Heart right ventricle (tissue), 16 donors: ENCODE results near the gene PEAR1. TPM values are rescaled to one million over a fixed set of nuclear protein-coding genes. Genes with fewer than 3 reads are reported as not detected.

Experiments
- ATAC-seq, 8 donors: fragments of 200-7000 bp; cut with Tn5 transposase; one replicate each; pipeline ENCODE4 v1.9.1; 2020; ENCODE audit warnings: mild to moderate bottlenecking in 8 of 8, moderate library complexity in 8 of 8, moderate number of reproducible peaks in 1 of 8
- DNase-seq, 2 donors: peaks; one replicate each; pipeline ENCODE4 v3.0.0-alpha.2; 2020
- H3K27ac ChIP-seq, 10 donors: fragments of 200-600 bp; sonication (generic) in 2 of 10; one replicate each; pipeline versions ENCODE4 v1.5.0 to v1.8.0; 2020 to 2022; ENCODE audit warnings: mild to moderate bottlenecking in 3 of 10
- H3K27me3 ChIP-seq, 7 donors: fragments of 200-600 bp; one replicate each; pipeline ENCODE4 v1.8.0; 2021 to 2022; ENCODE audit warnings: mild to moderate bottlenecking in 2 of 7
- H3K36me3 ChIP-seq, 9 donors: fragments of 200-600 bp; sonication (generic) in 1 of 9; one replicate each; pipeline versions ENCODE4 v1.5.0 to v1.8.0; 2020 to 2022; ENCODE audit warnings: mild to moderate bottlenecking in 2 of 9
- H3K4me1 ChIP-seq, 9 donors: fragments of 200-600 bp; sonication (generic) in 1 of 9; one replicate each; pipeline versions ENCODE4 v1.5.0 to v1.8.0; 2020 to 2022; ENCODE audit warnings: mild to moderate bottlenecking in 4 of 9
- H3K4me3 ChIP-seq, 10 donors: fragments of 200-600 bp; sonication (generic) in 2 of 10; one replicate each; pipeline versions ENCODE4 v1.5.0 to v1.8.0; 2020 to 2022; ENCODE audit warnings: mild to moderate bottlenecking in 7 of 10, moderate library complexity in 2 of 10
- H3K9me3 ChIP-seq, 11 donors: fragments of 200-600 bp in 10 of 11; sonication (generic) in 2 of 11; one replicate each; pipeline versions ENCODE4 v1.5.0 to v1.8.0; 2013 to 2022; ENCODE audit warnings: mild to moderate bottlenecking in 2 of 11, control low read depth in 1 of 11, moderate library complexity in 1 of 11
- WGBS, 2 donors: extraction: QIAGEN DNeasy Blood & Tissue Kit; methylation state at CpG; one replicate each; pipeline ENCODE4 v1.1.7; 2013; ENCODE audit warnings: inconsistent platforms in 1 of 2; 5-methylcytosine and 5-hydroxymethylcytosine counted together
- intact Hi-C, 10 donors: fragments of 100-400 bp; cut with DNase I; formaldehyde crosslinking; loops; one replicate each; pipeline versions ENCODE4 v1.11.1 to v1.14.2; 2022
- polyA plus RNA-seq, 2 donors: library from polyadenylated mRNA; stranded (reverse); fragments of 200-250 nt; gene quantifications; one replicate each; pipeline ENCODE4 v1.2.3, GENCODE V29; 2013
- total RNA-seq, 10 donors: library from RNA; stranded (reverse); fragmentation: NEBNext Ultra II Directional in 3 of 10; extraction: Animal tissue kit (Norgen Biotek cat#: 25700) in 3 of 10; gene quantifications; one replicate each; pipeline versions ENCODE4 v1.2.1 to v1.2.4, GENCODE V29; 2021 to 2023
- TF ChIP-seq, protein P1 (sequence below), 9 donors: fragments of 200-600 bp; sonication (generic) in 2 of 9; IDR thresholded peaks; one replicate each; pipeline versions ENCODE4 v1.5.0 to v1.8.0; 2021 to 2022; ENCODE audit warnings: antibody characterized with exemption in 9 of 9, mild to moderate bottlenecking in 5 of 9, moderate library complexity in 1 of 9
- donor health status: Arrhythmogenic right ventricular cardiomyopathy.
- donor health status: ischemic (EF 13 %, LVEDD 7.1; RV severe dilation, severe dysfunction).
- donor health status: healthy with polysubstance abuse.
- donor health status: DM: no; HTN: yes; CAD: no.
- donor health status: DM: no; HTN: no; CAD: no.
- donor health status: ischemic (EF 25% LVEDD 6.9; RV normal size, moderate dysfunction).
- donor health status: ischemic (EF 25% LVEDD 5.7; RV mildly dilated, moderate dysfunction).
- donor health status: healthy.
- donor health status: DM: yes; HTN: yes; CAD: no.
- donor health status: Ischemic cardiomyopathy.
- donor health status: ischemic (EF 35%, LVEDD 5.7; RV mildly dilated, moderate dysfunction).
- donor health status: nonischemic (EF 11% LVEDD 7.7; RV severe dilation, severe dysfunction).
- donor health status: DM: yes; HTN: yes; CAD: no.
- donor health status: PGD.
- donor health status: ischemic (EF 29% LVEDD 5.4; RV normal size, mild dysfunction).
- donor health status: nonischemic (EF 23%, LVEDD 6.1; RV moderate dilation, normal function).

PEAR1 gene
- total and polyA plus RNA-seq, 12 donors = 3.8 to 13.7 (median 7.1) TPM

DNA sequence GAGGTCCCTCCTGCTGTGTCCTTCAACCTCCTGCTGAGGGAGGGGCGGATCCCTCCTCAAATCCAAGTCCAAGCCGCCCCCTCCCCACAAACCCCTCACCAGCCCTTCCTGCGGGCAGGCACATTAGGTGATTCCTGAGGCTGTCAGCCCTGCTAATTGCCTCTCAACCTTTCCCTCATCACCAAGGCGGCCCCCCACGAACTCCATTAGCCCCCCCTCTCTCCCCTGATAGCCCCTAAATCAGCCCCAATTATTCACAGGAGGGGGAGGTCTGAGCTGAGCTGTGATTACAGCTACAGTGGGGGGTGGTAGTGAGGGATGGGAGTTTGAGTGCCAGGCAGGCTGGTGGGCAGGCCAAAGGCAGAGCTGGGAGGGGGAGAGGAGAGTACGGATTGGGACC, 5.8 kb upstream of the PEAR1 start:
- peaks cover 0 to 31% (median 15%) of the 10 kb centered on the region in 9 donors for H3K4me1 ChIP-seq
- no peaks in the 10 kb centered on the region for H3K9me3 ChIP-seq
- 54 to 55% methylated on average over 6 of the region's 6 CpGs for WGBS, 2 donors
- ATAC-seq (no peak), DNase-seq (no peak)
- no peak overlapping the region for H3K27ac ChIP-seq
- H3K27me3 ChIP-seq = peaks cover 0 to 18% (median 0%) of the 10 kb centered on the region in 7 donors
- no peak overlapping the region for H3K4me3 ChIP-seq
- TF ChIP-seq, protein P1, sequence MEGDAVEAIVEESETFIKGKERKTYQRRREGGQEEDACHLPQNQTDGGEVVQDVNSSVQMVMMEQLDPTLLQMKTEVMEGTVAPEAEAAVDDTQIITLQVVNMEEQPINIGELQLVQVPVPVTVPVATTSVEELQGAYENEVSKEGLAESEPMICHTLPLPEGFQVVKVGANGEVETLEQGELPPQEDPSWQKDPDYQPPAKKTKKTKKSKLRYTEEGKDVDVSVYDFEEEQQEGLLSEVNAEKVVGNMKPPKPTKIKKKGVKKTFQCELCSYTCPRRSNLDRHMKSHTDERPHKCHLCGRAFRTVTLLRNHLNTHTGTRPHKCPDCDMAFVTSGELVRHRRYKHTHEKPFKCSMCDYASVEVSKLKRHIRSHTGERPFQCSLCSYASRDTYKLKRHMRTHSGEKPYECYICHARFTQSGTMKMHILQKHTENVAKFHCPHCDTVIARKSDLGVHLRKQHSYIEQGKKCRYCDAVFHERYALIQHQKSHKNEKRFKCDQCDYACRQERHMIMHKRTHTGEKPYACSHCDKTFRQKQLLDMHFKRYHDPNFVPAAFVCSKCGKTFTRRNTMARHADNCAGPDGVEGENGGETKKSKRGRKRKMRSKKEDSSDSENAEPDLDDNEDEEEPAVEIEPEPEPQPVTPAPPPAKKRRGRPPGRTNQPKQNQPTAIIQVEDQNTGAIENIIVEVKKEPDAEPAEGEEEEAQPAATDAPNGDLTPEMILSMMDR (IDR thresholded peaks at IDR 0.05) = no peak
- intact Hi-C loops = loop anchor here in 7 of 10 donors (5.0 to 10.0 kb wide), 4 partner anchors 50 to 193 kb away; partner anchors contain the start of genes ISG20L2 (in 3 of the 7) and METTL25B (in 3 of the 7)
- no peaks in the 10 kb centered on the region for H3K36me3 ChIP-seq

DNA sequence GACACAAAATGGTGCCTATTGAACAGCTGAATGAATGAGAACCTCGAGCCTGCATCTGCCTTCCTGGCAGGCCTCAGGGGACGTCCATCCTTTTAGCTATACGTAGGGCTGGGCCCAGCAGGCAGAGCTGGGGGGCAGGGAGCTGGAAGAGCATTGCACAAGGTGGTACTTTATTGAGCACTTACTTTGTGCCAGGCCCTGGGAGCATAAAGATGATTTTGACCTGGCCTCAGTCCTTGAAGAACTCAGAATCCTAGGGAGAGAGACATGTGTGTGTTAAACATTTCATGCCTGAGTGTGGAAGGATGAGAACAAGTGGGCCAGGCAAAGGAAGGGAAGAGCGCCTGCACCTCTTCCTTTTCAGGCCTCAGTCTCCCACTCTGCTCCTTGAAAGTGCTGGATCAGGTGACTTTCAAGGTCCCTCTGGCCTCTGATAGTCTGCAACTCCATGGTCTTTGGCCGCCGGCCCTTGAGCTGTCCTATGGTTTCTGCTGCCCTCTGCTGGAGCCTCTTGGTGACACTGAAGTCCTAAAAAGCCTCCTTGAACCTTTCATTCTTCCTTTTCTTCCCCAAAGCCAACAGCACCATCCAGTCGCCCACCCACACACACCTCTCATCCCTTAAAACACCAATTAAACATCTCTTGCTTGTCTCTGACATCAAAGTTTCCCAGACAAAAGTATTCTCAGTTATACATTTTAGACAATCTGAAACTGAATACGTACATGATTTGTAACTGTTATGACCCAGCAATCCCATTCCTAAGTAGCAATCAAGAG, 3.5 kb upstream of the PEAR1 start:
- ATAC-seq = peak in 3 of 8 donors; percentile 8 to 36 (median 19)
- H3K36me3 ChIP-seq = no peaks in the 10 kb centered on the region
- no peak overlapping the region for H3K4me3 ChIP-seq
- peak; percentile 76 to 84 for DNase-seq
- intact Hi-C loops = loop anchor here (1.0 to 10.0 kb wide), 15 partner anchors 31 to 388 kb away; partner anchors contain the start of genes ISG20L2 (in 5 of the 10), METTL25B (in 5 of the 10), LRRC71 (in 1 of the 10) and MEF2D (in 1 of the 10)
- TF ChIP-seq, protein P1 (IDR thresholded peaks at IDR 0.05) = peak; percentile 62 to 91 (median 83)
- H3K9me3 ChIP-seq = no peaks in the 10 kb centered on the region
- 44% methylated on average over 8 of the region's 8 CpGs for WGBS, 2 donors
- H3K4me1 ChIP-seq = peaks cover under 1 to 42% (median 28%) of the 10 kb centered on the region in 9 donors
- H3K27me3 ChIP-seq = peaks cover 0 to 41% (median 9%) of the 10 kb centered on the region in 7 donors
- no peak overlapping the region for H3K27ac ChIP-seq

DNA sequence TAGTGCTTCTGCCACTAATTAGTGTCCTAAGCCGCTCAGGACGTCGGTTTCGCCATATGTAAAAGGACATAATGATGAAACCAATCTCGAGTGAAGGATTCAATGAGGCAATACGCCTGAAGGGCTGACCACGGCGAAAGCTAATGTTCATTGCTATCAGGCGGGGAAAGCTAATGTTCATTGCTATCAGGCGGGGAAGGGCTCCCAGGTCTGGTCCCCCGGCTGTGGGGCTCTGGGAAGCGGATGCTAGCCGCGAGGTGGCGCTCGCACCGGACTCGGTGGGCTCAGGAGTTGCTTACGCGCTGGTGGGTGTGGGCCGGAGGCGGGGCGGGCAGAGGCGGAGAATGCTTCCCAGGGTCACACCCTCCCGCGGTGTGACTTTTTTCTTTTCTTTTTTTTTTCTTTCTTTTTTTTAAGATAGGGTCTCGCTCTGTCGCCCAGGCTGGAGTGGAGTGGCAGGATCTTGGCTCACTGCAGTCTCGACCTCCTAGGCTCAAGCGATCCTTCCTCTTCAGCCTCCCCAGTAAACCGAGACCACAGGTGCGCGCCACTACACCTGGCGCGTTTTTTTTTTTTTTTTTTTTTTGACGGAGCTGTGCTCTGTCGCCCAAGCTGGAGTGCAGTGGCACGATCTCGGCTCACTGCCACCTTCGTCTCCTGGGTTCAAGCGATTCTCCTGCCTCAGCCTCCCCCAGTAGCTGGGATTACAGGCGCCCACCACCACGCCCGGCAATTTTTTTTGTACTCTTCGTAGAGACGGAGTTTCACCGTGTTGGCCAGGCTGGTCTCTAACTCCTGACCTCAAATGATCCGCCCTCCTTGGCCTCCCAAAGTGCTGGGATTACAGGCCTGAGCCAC, 1.1 kb upstream of the PEAR1 start:
- H3K4me1 ChIP-seq = peaks cover 12 to 56% (median 45%) of the 10 kb centered on the region in 9 donors
- H3K27me3 ChIP-seq = peaks cover 0 to 43% (median 9%) of the 10 kb centered on the region in 7 donors
- ATAC-seq = peak; percentile 84 to 91 (median 88)
- peak overlapping the region; percentile 9 to 98 (median 93) for H3K27ac ChIP-seq
- peak; percentile 94 to 95 for DNase-seq
- no peaks in the 10 kb centered on the region for H3K9me3 ChIP-seq
- H3K36me3 ChIP-seq = no peaks in the 10 kb centered on the region
- H3K4me3 ChIP-seq = peak overlapping the region; percentile 10 to 82 (median 68)
- TF ChIP-seq, protein P1 (IDR thresholded peaks at IDR 0.05) = peak; percentile 82 to 98 (median 89)
- 3 to 6% methylated on average over 46 to 48 of the region's 48 CpGs for WGBS, 2 donors
- intact Hi-C loops = loop anchor here in 6 of 10 donors (1.0 to 10.0 kb wide), 8 partner anchors 26 to 390 kb away; partner anchors contain the start of genes LRRC71 (in 4 of the 6), ISG20L2 (in 2 of the 6), METTL25B (in 2 of the 6) and MEF2D (in 1 of the 6)
